ENCODE data around the gene RIT2.

The RIT2 gene

DNA sequence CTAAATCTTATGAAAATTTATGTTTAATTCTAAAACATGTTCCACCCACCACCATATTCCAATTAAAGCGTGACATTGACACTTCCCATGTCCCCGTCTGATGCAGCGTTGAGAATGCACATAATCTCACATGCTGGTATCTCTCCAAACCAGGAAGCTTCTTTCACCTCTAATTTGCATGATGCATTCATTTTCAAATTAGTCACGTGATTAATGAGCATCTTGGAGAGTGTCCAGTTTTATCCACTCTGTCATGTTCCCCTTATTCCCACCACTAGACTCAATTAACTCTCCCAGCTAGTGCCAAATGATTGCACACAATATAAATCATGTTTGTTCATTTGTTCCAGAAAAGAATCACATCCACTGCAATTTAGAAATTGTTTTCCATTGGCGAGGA, 105.8 kb downstream of the RIT2 start:
- no peak for DNase-seq

DNA sequence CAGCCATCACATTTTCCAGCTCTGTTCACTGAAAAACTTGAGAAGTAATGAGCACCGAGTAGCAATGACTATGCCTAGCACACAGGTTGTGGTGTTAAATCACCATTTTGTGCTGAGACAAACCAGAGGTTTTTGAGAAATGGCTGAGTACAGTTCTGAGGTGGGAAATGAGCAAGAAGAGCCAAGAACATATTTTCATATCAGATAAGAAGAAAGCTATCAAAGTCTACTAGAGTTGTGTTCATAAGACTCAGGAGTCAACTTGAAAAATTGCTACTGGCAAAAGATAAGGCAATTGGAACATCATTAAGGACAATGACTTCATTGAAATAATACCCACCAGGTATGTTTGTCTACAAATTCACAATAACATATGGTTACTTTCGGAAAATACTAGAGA, 108.1 kb downstream of the RIT2 start:
- DNase-seq, result no peak

DNA sequence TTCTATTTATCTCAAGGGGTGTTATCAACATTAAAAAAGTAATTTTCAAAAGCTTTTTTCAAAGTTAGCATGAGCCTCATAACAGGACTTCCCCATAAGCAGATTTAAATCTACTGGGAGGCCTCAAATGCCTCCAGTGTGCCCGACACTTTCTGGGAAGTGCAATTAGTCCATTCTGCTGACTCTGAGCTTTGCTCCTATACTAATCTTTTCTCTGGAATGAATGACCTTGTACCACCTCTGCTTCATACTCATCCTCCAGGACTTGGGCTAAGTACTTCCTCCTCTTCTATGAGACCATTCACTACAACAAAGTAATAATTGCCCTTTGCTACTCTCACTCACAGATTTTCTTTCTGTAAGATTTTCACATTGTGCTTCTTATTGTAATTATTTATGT, 111.1 kb downstream of the RIT2 start:
- no peak for DNase-seq

DNA sequence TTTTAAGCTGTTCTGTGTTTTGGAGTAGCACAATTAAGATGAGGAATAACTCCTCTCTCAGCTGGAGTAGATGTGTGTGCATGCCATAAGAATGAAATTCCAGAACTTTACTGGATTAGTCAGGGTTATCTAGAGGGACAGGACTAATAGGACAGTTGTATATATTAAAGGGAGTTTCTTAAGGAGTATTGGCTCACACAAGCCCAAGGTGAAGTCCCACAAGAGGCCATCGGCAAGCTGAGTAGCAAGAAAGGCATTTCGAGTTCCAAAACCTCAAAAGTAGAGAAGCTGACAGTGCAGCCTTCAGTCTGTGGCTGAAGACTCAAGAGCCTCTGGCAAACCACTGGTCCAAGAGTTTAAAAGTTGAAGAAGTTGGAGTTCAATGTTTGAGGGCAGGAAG, 113.7 kb downstream of the RIT2 start:
- no peak for DNase-seq

DNA sequence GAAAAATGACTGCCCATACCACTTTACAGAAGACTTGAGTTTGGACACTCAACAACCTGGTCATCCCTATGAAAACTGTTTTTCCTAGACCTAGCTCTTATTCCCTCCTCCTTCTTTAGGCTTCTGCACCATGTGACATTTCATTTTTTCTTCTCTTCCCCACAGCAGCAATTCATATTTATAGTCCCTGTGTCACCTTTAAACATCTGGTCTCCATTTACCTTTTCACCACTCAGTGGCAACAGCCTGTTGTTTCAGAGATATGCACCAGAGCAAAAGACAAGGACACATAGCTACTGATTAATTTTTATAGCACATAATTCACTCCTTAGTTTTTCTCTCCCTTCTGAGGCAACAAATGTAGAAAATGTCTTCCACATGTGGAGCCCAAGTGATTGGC, 118.7 kb downstream of the RIT2 start:
- no peak for DNase-seq

DNA sequence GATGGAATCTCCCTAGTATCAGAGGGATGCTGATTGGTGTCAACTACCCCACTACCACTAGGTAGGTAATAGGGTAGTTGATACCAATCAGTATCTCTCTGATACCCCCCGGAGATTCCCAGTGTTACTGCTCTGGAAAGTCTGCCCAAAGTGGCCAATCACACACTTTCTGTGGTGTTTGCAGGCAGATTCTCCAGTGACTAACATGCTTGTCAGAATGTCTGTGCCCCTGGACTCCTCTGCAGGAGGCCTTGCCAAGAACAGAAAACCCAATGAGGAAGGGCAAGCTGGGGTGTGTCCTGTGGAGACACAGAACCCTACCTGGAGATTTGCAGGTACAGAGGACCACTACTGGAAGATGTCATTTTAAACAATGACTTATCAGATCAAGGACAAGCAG, 135.1 kb downstream of the RIT2 start:
- DNase-seq, result no peak

DNA sequence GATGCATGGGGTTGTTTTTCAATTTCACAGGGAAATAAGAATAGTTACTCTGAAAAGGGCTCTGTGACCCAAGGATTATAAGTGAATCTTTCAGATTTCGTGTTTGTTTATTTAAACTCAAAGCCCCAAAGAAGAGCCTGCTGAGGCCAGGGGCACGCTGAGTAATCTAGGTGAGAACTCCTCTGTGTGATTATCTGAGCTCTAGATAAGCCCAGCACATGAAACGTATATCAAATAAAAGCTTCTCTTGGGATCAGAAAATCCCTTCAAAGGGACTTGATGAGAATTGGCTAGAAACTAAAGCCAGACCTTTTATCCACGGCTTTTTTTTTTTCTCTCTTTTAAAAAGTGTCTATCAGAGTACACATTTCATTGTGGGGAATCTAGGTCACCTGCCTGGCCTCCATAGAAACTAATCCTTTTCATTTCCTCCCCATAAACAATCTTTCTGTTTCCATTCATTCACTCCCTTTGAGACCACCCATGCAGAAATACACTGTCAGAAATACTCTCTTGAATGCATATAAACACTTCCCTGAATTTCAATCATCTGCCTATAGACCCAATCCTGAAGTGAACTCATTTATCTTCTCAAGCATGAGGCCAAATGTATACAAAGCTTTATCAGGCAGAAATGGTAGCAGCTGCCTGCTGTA, 137.4 kb downstream of the RIT2 start:
- no peak for DNase-seq

DNA sequence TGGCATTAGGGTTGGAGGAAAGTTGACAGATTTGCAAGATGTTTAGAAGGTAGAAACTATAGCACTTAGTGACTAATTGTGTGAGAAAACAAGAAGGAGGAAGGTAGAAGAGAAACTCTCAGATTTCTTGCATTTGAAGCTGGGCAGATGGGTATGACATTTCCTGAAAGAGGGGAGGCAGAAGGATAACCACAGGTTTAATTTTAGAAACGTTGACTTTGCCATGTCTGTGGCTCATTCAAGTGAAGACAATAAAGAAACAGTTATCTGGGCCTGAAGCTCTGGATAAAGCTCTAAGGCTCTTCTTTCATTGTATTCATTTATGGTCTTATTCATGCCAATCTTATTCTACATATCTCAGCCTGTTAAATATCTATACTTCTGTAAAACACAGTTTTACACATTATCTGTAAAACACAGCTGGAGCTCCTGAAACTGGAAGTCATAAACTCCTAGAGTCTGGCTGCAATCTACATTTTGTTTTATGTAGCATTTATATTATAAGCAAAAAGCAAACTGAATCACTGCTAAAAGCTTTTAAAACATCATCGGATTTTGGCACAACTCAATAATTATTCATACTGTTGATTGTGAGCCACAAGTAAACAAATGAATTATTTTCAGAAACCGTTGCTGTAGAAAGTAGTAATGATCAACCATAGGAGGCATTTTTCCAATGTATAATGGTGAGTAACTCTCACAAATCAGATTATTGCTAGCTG, 138.5 kb downstream of the RIT2 start:
- DNase-seq, result no peak

DNA sequence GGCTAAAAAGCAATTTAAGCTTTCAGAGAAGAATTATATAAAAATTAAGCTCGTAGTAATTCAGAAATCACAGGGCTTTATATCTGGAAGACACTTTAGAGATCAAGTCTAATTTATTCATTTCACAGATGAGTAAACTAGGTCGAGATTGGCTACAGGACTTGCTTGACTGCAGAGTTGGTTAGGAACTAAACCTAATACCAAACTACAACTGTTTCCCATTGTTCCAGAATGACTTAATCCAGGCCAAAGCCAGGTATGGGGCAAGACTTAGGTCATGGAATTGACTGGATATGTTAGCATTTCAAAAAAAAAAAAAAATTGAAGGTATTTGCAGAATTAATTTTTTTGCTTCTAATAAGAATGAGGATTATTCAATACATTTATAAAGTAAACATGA, 146.1 kb downstream of the RIT2 start:
- no peak for DNase-seq

DNA sequence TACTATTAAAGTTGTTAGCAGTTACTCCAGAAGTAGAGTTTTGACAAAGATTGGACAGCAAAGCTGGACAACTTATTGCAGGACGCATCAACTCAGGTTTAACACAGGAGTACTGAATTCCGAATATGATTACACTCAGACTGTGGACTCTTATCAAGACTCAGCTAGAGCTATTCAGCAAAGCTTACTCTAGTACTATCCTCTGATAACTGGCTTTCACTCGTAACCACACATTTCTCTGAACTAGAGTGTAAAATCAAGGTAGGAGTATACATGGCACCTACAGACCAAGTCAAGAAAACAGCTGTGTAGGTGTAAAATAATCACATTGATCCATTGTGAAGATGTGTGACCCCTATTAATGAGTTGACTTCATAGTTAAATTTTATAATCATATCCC, 154.2 kb downstream of the RIT2 start:
- DNase-seq, result no peak

DNA sequence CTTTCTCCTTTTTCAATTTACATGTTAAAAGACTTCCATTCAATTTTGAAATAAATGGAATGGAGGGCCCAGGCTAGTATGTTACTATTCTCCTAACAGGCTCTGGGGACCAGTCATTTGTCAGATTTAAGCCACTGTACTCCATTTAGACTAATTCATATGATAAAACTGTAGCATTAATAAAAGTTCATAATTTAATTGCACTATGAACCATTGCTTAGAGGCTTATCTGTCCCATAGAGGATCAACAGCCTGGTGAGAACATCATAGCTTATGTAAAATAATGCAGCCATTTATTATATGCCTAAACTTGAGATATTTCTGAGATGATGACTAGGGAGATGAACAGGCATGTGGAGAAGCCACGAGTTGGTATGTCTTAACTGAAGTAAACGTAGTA, 156.0 kb downstream of the RIT2 start:
- DNase-seq, result no peak

DNA sequence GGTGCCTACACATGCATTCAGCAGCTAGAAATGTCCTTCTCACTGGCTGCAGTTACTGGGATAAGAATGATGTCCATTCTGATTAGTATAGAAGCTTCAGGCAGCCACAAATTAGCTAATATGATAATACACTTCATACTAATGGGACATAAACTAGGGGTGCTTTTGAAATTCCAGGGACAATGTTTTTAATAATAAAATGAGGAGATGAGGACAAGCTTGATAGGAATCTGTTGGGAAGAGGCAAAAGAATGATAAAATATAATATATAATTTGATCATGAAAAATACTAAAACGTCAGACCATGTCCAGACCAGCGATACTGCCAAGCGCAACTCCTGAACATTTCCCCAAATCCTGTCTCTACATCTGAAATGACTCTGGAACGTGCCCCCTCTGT, 157.1 kb downstream of the RIT2 start:
- DNase-seq, result no peak

DNA sequence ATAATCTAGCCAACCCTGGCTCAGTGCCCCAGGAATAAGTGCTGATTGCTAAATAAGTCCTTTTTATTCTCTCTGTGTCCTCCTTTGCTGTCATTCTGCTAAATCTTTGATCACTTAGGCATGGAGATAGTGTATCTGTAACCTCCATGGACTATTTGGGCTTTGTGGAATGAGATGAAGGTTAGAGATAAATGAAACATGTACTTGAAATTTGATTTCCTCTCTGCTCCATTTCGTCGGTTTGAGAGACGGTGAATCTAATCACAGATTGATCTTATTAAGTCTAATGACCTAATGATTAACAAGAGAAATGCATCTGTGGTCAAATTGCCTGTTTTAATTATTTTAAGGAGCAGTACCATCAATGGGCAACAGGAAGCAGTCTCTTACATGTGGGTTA, 159.2 kb downstream of the RIT2 start:
- DNase-seq, result no peak

DNA sequence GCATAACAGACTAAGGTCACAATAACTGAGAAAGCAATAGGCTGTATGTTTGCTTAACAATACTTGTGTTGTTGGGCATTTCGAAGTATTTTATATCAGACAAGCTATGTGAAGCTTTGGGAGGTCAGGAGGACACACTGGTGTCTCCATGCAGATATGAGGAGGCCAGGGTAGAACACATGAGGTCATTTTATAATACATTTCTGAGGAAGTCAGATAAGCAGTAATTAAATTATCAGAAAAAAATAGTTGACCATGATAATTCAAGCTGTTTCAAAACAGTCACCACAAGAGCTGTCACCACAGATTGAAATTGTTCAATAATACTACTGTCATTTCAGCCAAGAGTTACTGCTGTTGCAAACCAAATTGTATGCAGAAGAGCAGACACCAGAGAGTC, 160.6 kb downstream of the RIT2 start:
- no peak for DNase-seq

DNA sequence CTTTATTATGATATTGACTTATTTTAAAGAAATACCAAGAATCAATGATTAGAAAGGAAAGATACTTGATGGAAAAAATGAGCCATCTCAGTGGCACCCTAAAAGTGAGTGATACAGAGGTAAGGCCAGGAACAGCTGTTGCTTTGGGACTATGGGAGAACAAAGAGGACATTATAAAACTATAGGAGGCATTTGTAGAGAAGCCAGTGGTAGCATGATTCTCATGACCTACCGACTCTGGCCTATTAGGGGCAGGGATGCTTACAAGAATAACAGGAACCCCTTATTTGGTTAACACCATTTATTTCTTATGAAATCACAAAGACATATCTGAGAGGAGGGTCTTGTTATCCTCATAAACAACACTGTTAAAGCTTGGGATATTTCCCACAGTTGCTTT, 162.2 kb downstream of the RIT2 start:
- DNase-seq, result no peak

DNA sequence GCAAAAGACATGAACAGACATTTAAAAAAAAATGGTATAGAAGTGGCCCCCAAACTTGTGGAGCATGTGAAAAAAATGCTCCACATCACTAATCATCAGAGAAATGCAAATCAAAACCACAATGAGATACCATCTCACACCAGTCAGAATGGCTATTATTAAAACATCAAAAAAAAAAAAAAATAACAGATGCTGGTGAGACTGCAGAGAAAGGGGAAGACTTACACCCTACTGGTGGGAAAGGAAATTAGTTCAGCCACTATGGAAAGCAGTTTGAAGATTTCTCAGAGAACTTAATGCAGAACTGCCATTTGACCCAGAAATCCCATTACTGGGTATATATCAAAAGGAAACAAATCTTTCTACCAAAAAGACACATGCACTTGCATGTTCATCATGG, 164.8 kb downstream of the RIT2 start:
- no peak for DNase-seq

DNA sequence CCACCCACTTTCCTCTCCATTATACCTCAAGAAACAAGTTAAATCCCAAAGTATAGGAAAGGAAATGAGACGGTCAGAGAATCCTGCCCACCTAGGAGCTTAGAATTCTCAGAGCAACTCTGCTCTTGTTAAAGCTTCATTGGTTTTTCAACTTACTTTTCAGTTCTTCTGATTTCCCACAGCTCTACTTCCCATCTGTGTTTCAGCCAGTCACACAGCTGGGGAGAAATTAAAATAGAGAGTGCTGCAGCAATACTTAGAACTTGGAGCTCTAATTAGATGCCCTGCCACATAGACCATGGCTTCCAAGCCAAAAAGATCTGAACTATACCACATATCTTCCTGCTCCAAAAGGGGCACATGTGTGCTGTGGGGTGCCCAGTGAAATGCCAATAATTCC, 166.7 kb downstream of the RIT2 start:
- no peak for DNase-seq

DNA sequence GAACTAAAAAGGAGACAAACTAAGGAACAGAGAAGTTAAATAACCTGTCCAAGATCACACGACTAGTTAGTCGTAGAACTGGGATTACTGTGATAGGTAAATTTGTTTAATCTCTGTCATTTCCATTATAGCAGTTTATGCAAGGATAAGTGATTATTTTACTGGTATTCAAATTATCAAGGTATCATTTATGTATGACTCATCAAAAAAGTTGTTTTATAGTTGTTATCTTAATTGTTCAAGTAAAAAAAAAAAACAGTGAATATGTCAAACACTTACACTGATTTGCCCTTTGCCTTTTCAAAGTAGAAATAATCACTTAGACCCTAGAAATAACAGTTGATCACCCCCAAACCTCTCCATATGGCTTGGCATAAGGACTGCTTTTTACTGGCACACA, 173.6 kb downstream of the RIT2 start:
- no peak for DNase-seq

DNA sequence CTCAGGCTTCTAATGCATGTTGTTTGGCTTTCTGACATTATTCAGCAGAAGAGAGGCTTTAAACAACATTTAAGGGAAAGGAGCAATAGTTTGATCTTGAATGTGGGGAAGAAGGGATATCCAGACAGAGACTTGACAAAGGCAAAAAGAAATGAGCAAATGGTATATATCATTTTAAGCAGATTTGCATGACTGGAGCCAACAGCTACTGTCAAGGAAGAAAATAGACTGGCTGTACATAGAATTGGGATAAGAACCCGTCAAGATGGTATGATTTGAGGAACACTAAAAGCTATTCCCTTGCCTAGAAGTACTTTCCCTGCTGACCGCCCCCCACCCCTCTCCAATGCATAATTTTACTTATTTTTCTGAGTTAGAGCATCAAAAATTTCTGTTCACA, 174.5 kb downstream of the RIT2 start:
- no peak for DNase-seq

DNA sequence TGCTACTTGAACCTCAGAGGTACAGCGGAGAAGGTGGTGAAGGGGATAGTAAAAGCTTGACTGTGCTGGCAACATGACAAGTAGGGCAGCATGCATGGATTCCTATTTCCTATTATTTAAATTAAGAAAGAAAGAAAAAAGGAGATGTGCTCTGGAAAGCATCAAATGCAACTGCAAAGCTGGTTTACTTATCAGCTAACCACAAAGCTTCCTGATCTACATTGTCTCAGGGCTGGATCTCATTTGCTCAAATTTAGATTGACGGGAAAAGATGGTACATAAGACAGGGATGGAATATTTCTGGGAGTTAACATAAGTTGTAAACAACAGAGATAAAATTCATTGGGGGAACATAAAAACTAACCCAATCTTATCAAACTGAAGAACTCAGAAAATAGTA, 178.0 kb downstream of the RIT2 start:
- DNase-seq, result no peak

DNA sequence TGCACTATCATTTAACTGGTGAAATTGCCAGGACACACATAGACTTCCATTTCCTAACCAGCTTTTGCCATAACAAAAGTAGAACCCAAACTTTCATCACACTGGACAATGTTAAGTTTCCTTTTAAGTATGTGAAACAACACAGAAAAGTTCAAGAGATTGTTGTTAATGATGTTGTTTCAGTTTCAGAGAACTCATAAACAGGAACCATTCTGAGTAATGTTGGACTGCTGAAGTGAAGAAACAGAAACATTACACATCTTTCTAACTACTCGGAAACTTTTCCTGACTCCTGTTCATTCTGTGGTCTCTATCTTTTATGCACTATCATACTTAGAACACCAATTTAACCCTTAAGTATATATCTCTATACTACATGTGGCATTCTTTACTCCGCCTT, 179.2 kb downstream of the RIT2 start:
- no peak for DNase-seq

DNA sequence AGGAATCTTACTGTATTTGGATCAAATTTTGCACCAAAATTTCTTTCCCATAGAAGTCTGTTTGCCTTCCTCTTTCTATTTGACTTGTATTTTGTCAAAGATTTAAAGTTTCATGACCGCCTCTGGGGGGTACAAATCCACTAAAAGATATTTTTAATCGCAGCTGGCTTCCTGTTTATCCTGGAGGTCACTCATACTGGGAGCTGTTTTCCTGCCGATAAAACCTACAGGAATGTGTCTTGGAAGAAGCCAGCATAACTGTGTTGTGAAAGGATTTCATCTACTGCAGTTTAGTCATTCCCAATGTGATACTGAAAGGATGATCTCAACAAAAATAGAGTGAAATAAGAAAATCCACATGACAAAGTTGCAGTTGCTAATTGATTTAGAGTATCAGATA, 184.0 kb downstream of the RIT2 start:
- no peak for DNase-seq

DNA sequence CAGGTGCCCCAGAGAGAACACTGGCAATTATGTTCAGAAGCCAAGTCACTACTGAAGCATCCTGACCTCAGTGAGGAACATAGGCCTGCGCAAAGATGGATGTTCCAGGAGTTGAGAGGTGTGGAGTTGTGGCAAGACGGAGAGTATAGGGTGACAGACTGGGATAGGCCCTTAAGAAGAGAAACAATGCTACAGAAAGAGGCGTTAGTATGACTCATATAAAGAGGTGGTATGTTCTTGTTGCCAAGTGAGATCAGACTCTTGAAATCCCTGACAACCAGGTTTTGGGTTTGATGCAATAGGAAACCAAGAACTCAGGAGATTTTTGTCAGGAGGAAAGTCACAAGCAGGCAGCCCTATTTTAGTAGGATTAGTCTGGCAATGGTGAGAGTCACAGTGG, 185.6 kb downstream of the RIT2 start:
- no peak for DNase-seq

DNA sequence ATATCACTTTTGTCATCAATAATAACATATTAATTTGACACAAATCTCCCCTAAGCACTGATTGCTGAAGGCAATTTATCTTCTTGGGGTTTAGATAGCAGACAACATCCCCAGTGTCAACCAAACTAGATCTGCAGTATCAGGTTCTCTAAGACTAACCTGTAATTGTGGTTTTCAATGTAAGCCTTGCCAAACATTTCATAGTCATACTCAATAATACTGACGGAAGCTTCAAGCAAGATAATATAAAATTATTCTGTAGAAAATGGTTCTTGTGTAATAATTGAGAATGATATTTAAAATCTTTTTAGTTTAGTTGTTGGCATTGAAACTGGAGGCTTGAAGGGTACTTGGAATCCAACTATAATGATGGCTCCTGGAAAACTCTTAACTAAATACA, 186.3 kb downstream of the RIT2 start:
- no peak for DNase-seq

DNA sequence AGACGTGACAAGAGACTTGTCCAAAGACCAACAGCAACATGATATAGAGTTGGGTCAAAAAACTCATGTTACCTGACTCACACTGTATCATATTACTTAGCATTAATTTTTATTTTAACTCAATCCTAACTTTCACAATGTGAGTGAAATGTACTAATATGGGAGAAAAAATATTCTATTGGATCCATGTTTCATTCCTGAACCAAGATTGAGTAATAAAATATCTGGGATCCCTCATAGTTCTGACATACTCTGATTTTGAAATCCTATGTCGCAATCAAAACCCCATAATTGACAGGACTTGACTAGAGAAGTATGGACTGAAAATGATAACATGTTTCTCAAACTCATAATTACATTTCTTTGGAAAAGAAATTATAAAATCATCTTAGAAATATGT, 190.4 kb downstream of the RIT2 start:
- no peak for DNase-seq
